Motor neuron (in vitro differentiated cells): ENCODE data around the gene RAD51B. TPM values are rescaled to one million over a fixed set of nuclear protein-coding genes. Genes with fewer than 3 reads are reported as not detected.
"Not testable (repeated sequence)": the region's sequence is repeated elsewhere in the genome, so short reads cannot be mapped to it uniquely, and the experiment has no call there.

Source experiments
- ATAC-seq, 8 experiments: fragments of 200-7000 bp; cut with Tn5 transposase; replicated peaks in 6 of 8; 2 replicates each; pipeline ENCODE4 v1.8.0; 2021; ENCODE audit warnings: mild to moderate bottlenecking in 8 of 8, moderate library complexity in 8 of 8
- H3K27ac ChIP-seq, 2 donors: fragments of 250-450 bp; sonication (Bioruptor Pico); 2 replicates each; pipeline ENCODE4 v1.9.0; 2021; ENCODE audit warnings: antibody characterized with exemption in 2 of 2, mild to moderate bottlenecking in 2 of 2, moderate library complexity in 1 of 2
- H3K4me1 ChIP-seq, 2 donors: fragments of 250-450 bp; sonication (Bioruptor Pico); replicated peaks in 1 of 2; 2 replicates each; pipeline ENCODE4 v1.6.1; 2021; ENCODE audit warnings: antibody characterized with exemption in 2 of 2, mild to moderate bottlenecking in 2 of 2, moderate library complexity in 1 of 2
- H3K4me3 ChIP-seq, 5 donors: fragments of 250-450 bp; sonication (Bioruptor Pico); 2 replicates each; pipeline ENCODE4 v1.9.0; 2021; ENCODE audit warnings: antibody characterized with exemption in 5 of 5, mild to moderate bottlenecking in 5 of 5, moderate library complexity in 4 of 5
- WGBS, 10 experiments: fragments of 450-650 bp; shearing (Covaris generic); methylation state at CpG; one replicate each; pipeline ENCODE4 v1.0.0; 2022; 5-methylcytosine and 5-hydroxymethylcytosine counted together
- in situ Hi-C, 9 experiments: fragments of 400-800 bp; cut with MboI; loops; one replicate each; pipeline ENCODE4 v1.15.0; 2021; ENCODE audit warnings: low sequenced_read_pairs in 9 of 9, low pct_unique_long_range_greater_than_20kb in 2 of 9; ENCODE audit not compliant: unreplicated experiment in 9 of 9
- total RNA-seq, 8 experiments: library from RNA; unstranded; fragments of 300-600 nt; gene quantifications; 2 replicates each; pipeline versions ENCODE4 v1.2.3 to v1.2.4, GENCODE V29; 2022

Gene RAD51B
- total RNA-seq, 8 experiments from 2014 or later = 5.4 to 37.7 (median 11.0) TPM

GRCh38 chr14:68015356-68016254 lies 196.0 kb downstream of the RAD51B start:
- Histone ChIP-seq H3K4me3 (no peak overlapping the region), H3K27ac (no peak overlapping the region), H3K4me1 (peaks cover 0 to 4% of the 10 kb centered on the region in 2 donors)
- 85 to 100% (median 95%) methylated on average over 3 to 12 of the region's 12 CpGs for WGBS, 10 experiments
- ATAC-seq = no peak
- in situ Hi-C loops = no loop called here

GRCh38 chr14:68016255-68016914 lies 196.8 kb downstream of the RAD51B start:
- Histone ChIP-seq H3K4me1 (peaks cover 0 to 4% of the 10 kb centered on the region in 2 donors), H3K27ac (no peak overlapping the region), H3K4me3 (no peak overlapping the region)
- no peak for ATAC-seq
- in situ Hi-C loops = no loop called here

DNA sequence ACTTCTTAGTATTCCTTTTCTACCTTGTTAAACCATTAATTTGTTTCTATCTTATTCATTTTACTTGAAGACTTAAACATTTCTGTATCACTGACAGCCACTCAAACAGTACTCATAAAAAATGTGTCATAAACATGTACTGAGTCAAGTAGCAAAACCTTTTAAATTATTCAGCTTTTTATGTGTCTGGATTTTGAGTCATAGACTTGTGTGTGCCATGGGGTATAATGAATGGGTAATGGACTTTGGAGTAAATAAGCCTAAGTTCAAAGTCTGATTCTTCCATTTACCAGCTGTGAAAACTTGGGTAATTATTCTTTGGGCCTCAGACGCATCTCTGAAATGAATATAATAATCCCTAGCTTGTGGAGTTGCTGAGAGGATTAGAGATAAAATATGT lies 199.0 kb downstream of the RAD51B start:
- H3K4me3 ChIP-seq = no peak overlapping the region
- no peak overlapping the region for H3K27ac ChIP-seq
- no peaks in the 10 kb centered on the region for H3K4me1 ChIP-seq
- peak in 3 of 8 experiments; percentile 39 to 82 (median 73) for ATAC-seq
- 0 to 100% (median 71%) methylated on average over 1 of the region's 1 CpG; no CpG with 5 or more reads in 3 of the 10 experiments for WGBS, 10 experiments
- in situ Hi-C loops = no loop called here

GRCh38 chr14:68020493-68020892 lies 200.9 kb downstream of the RAD51B start:
- Histone ChIP-seq H3K4me1 (no peaks in the 10 kb centered on the region), H3K4me3 (no peak overlapping the region), H3K27ac (no peak overlapping the region)
- 89 to 100% (median 100%) methylated on average over 1 of the region's 1 CpG; no CpG with 5 or more reads in 3 of the 10 experiments for WGBS, 10 experiments
- in situ Hi-C loops = no loop called here
- ATAC-seq = no peak

DNA sequence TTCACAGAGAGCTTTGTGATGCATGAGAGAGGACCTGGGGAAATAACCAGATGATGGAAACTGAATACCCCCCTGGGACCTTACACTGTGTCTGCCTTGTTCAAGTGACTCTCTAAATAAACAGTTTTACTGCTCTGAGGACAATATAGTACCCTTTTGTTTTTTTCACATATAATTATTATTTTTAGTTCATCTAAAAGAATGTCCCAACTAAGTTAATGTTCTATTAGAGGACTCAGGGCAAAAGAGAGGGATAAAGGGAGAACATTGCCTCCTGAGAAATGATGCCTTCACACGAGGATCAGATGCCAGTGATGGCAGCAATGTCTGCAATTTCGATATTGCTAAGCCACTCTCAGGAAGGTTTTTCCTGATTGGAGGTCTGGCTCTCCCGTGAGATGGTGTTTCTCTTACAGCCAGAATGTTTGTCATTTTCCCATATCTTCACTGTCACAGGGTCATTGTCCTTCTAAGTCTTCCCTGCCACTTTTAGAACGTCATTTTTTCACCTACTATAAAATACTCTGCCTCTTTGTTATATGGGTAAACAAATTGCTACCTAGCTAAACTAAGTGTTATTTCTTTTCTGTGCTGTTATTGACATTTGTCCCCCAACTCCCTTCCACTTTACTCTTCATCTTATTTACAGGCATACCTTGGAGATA lies 201.6 kb downstream of the RAD51B start:
- WGBS, 10 experiments = 37 to 79% (median 55%) methylated on average over 3 to 4 of the region's 4 CpGs; no CpG with 5 or more reads in 2 of the 10 experiments
- peak in 3 of 8 experiments; percentile 23 to 46 (median 28) for ATAC-seq

DNA sequence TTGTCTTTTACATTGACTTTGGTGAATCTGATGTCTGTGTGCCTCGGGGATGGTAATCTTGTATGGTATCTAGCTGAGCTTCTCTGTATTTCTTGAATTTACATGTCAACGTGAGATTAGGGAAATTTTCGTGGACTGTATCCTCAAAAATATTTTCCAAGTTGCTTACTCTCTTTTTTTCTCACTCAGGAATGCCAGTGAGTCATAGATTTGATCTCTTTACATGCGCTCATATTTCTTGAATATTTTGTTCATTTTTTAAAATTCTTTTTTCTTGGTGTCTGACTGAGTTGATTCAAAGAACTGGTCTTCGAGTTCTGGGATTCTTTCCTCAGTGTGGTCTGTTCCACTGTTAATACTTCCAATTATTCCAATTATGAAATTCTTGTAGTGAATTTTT lies 207.7 kb downstream of the RAD51B start:
- ATAC-seq = no peak
- 59 to 100% (median 84%) methylated on average over 2 to 5 of the region's 5 CpGs for WGBS, 10 experiments
- Histone ChIP-seq H3K4me1 (no peaks in the 10 kb centered on the region), H3K4me3 (no peak overlapping the region), H3K27ac (no peak overlapping the region)
- in situ Hi-C loops = no loop called here

More for the DNA sequence above, 201.6 kb downstream of the RAD51B start:
- no peak overlapping the region for H3K4me3 ChIP-seq
- no peaks in the 10 kb centered on the region for H3K4me1 ChIP-seq
- no peak overlapping the region for H3K27ac ChIP-seq
- in situ Hi-C loops = no loop called here

DNA sequence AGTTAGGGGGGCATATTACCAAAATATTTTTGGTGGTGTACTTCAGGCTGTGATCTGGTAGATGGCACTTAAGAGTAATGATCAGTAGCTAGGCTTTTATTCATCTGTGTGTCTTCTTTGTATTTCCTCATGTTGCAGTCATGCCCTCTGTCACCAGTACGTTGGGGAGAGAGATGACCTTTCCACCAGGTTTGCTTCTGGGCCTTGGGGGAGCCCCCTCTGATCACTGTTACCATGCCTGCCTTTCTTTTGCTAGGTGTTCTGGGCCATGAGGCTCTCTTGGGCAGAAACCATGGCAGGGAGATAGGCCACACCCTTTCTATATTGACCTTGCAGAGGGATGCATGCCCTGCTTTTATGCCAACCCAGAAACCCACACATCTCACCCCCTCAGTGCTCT lies 208.5 kb downstream of the RAD51B start:
- H3K27ac ChIP-seq = no peak overlapping the region
- no peak for ATAC-seq
- no peaks in the 10 kb centered on the region for H3K4me1 ChIP-seq
- in situ Hi-C loops = no loop called here
- H3K4me3 ChIP-seq = no peak overlapping the region
- 40 to 80% (median 57%) methylated on average over 1 of the region's 1 CpG; no CpG with 5 or more reads in 5 of the 10 experiments for WGBS, 10 experiments

GRCh38 chr14:68031011-68031410 lies 211.4 kb downstream of the RAD51B start:
- H3K4me3 ChIP-seq, ATAC-seq, H3K27ac ChIP-seq, H3K4me1 ChIP-seq, in situ Hi-C loops: not testable (repeated sequence)
- WGBS, 10 experiments = 88 to 100% (median 100%) methylated on average over 1 of the region's 1 CpG; no CpG with 5 or more reads in 5 of the 10 experiments

DNA sequence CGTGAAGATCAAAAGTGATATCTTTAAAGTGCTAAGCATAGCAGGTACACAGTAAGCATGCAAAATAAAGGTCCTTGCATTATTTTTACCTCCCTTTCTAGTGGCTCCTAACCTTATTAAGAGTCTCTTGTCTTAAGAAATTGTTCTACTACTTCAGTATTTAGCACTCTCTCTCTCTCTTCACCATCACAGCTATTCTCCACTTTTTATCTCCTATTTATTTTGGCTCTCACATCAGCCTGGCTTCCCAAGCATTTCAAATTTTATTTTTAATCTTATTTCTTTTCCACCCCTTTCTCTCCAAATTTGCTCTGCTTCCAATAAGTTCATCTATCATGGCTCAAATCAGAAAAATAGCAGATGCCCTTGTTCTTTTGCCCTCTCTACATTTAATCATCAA lies 212.6 kb downstream of the RAD51B start:
- ATAC-seq = no peak
- in situ Hi-C loops = no loop called here
- Histone ChIP-seq H3K4me3 (no peak overlapping the region), H3K4me1 (peaks cover 0 to 2% of the 10 kb centered on the region in 2 donors), H3K27ac (no peak overlapping the region)
- WGBS, 10 experiments = 86 to 100% (median 100%) methylated on average over 1 of the region's 1 CpG; no CpG with 5 or more reads in 2 of the 10 experiments

DNA sequence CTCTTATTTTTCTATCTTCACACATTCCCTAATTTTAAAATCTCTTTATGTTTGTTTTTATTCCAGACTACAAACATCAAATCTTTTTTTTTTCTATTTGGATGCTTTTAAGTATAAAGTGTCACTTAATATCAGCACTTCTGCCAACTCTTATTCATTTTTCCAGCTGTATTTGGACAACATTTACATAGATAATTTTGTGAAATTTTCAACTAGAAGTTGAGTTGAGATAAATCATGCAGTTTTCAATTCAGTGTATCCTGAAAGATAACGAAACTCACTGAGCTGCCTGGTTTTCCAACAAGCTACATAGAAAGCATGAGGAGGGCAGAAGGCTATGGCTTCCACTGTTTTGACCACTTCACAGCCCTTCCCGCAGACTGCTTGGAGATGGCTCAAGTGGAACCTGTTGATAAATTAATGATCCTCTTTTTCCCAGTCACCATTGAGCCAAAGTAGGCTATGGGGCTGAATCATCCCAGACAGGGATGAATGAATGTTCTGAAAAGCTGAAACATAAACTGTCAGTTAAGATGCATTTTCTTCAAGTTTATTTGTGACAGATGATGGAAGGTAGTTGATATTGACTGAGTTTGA lies 213.9 kb downstream of the RAD51B start:
- no peak for ATAC-seq
- H3K4me1 ChIP-seq = peaks cover 0 to 2% of the 10 kb centered on the region in 2 donors
- in situ Hi-C loops = no loop called here
- H3K27ac ChIP-seq = no peak overlapping the region
- H3K4me3 ChIP-seq = no peak overlapping the region
- WGBS, 10 experiments = 0 to 100% (median 90%) methylated on average over 1 to 2 of the region's 2 CpGs; no CpG with 5 or more reads in 1 of the 10 experiments

- H3K27ac ChIP-seq = no peak overlapping the region
- H3K4me3 ChIP-seq = no peak overlapping the region
- ATAC-seq = no peak
- in situ Hi-C loops = no loop called here
- WGBS, 10 experiments = 38 to 100% (median 83%) methylated on average over 1 to 2 of the region's 2 CpGs
- peaks cover 0 to 2% of the 10 kb centered on the region in 2 donors for H3K4me1 ChIP-seq
Observed at GRCh38 chr14:68034896-68035295, 215.3 kb downstream of the RAD51B start.

DNA sequence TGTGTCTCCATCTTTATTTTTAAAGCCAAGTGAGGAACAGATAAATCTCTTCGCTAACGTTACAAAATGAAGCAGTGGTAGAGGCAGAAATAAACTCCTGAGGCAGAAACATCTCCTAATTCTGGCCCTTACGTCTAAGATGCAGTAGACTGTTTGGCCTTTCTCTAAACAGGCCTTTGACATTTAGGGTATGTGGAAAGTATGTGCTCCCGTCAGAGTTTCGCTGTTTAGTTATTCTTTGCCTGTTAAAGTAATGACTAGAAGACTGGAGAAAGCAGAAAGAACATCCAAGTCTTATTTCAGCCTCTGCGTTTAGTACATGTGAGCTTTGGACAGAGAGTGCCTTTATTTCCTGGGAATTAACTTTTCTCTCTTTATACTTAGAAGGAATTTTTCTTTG lies 216.6 kb downstream of the RAD51B start:
- H3K27ac ChIP-seq = no peak overlapping the region
- in situ Hi-C loops = no loop called here
- WGBS, 10 experiments = 73 to 95% (median 88%) methylated on average over 2 to 6 of the region's 6 CpGs; no CpG with 5 or more reads in 1 of the 10 experiments
- no peak for ATAC-seq
- H3K4me1 ChIP-seq = peaks cover 5 to 8% of the 10 kb centered on the region in 2 donors
- no peak overlapping the region for H3K4me3 ChIP-seq

DNA sequence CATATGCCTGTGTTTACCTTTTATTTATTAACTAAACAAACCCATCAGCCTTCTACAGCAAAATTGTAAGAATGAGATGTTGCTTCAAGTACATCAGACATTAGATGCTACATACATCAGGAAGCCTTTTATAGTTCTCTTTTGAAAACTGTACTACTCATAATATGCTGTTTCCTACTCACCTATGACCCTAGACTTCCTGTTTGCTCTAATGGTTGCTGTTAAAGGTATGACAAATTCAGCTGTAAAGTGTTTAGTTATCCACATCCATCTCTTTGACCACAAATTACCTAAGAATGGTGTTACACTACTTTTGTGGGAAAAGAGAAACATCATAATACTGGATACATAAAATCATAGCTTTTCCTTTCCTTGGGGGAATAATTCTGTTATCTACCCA lies 220.0 kb downstream of the RAD51B start:
- in situ Hi-C loops = no loop called here
- Histone ChIP-seq H3K4me1 (peaks cover 36 to 39% of the 10 kb centered on the region in 2 donors), H3K27ac (no peak overlapping the region), H3K4me3 (no peak overlapping the region)
- no peak for ATAC-seq
